Neutrophil (primary cell): ENCODE results near the gene SWT1.
"Not testable (repeated sequence)": the region's sequence is repeated elsewhere in the genome, so short reads cannot be mapped to it uniquely, and the experiment has no call there.

Source experiments
- H3K27ac ChIP-seq: fragments of 200-600 bp; sonication (generic); 2 replicates; pipeline ENCODE4 v1.5.1; 2016; ENCODE audit warnings: mild to moderate bottlenecking, moderate library complexity
- H3K27me3 ChIP-seq: fragments of 200-600 bp; sonication (generic); 2 replicates; pipeline ENCODE4 v1.6.0; 2016; ENCODE audit warnings: mild to moderate bottlenecking
- H3K36me3 ChIP-seq: fragments of 200-600 bp; sonication (generic); 2 replicates; pipeline ENCODE4 v1.5.1; 2017
- H3K4me1 ChIP-seq, 2 experiments: fragments of 200-600 bp in 1 of 2; sonication (generic) in 1 of 2; 1 replicate in 1 of 2; 2 replicates in 1 of 2; pipeline versions ENCODE4 v1.5.1 to v1.6.1; 2013 to 2016; ENCODE audit warnings: low read depth in 1 of 2, low read length in 1 of 2, mild to moderate bottlenecking in 1 of 2, moderate library complexity in 1 of 2; ENCODE audit not compliant: control insufficient read depth in 1 of 2, insufficient read depth in 1 of 2
- H3K4me3 ChIP-seq, 2 experiments: fragments of 200-600 bp in 1 of 2; sonication (generic) in 1 of 2; 1 replicate in 1 of 2; 2 replicates in 1 of 2; pipeline ENCODE4 v1.5.1; 2013 to 2016; ENCODE audit warnings: low read depth in 1 of 2, low read length in 1 of 2, mild to moderate bottlenecking in 1 of 2, moderate library complexity in 1 of 2
- H3K9me3 ChIP-seq: fragments of 200-600 bp; sonication (generic); 2 replicates; pipeline ENCODE4 v1.5.1; 2016
- CTCF ChIP-seq: fragments of 200-600 bp; sonication (generic); IDR thresholded peaks from 2 replicates; pipeline ENCODE4 v1.5.1; 2016; ENCODE audit warnings: antibody characterized with exemption

The SWT1 gene

DNA sequence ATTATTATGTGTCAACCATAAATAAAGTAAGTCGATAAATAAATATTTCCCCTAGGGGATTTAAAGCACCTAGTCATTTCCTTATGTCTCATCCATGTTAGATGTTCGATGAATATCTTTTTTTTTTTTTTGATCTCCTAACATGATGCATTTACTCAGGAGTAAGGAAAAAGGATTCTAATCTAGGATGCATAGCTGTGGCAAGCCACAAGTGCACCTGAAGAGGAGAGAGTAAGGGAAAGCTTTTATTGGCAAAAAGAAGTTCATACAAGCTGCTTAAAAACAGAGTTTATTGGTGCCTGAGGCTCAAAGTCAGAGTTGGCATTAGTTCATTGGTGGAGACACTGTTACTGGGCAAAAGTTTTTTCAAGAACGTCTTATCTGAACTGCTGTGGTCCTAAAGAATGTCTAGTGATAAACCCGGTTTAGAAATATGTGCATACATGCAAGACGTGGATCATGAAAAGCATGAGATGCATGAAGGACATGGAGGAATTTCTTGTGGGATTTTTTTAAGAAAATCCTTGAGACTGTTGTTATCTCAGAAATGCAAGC, 51.7 kb downstream of the SWT1 start:
- no peak for TF ChIP-seq CTCF
- Histone ChIP-seq H3K9me3 (no peaks in the 10 kb centered on the region), H3K4me1 (no peaks in the 10 kb centered on the region), H3K27me3 (no peaks in the 10 kb centered on the region), H3K4me3 (no peak overlapping the region), H3K27ac (no peak overlapping the region), H3K36me3 (no peaks in the 10 kb centered on the region)

DNA sequence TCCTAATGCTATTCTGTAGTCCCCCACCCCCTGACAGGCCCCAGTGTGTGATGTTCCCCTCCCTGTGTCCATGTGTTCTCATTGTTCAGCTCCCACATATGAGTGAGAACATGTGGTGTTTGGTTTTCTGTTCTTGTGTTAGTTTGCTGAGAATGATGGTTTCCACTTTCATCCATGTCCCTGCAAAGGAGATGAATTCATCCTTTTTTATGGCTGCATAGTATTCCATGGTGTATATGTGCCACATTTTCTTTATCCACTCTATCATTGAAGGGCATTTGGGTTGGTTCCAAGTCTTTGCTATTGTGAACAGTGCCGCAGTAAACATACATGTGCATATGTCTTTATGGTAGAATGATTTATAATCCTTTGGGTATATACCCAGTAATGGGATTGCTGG, 52.4 kb downstream of the SWT1 start:
- H3K4me3 ChIP-seq, H3K27ac ChIP-seq, H3K27me3 ChIP-seq, H3K9me3 ChIP-seq, H3K36me3 ChIP-seq, H3K4me1 ChIP-seq: not testable (repeated sequence)

DNA sequence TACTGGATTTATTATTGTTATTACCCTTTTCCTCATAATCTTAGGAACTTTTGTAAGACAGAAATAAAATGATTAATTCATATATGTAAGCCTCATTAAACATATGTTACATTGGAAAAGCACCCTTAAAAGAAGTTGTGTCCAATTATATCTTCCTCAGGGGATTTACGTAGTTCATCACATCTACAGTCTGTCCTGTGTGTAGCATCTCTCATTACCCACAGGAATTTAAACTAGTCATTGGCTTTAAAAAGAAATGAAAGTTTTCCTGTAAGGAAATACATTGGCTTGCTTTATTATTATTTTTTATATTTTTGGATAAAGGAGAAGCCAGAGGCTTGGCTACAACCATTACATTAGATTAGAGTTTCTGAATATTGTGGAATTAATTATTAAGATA, 56.1 kb downstream of the SWT1 start:
- Histone ChIP-seq H3K4me3 (no peak overlapping the region), H3K36me3 (no peaks in the 10 kb centered on the region), H3K27me3 (no peaks in the 10 kb centered on the region), H3K9me3 (no peaks in the 10 kb centered on the region), H3K4me1 (no peaks in the 10 kb centered on the region), H3K27ac (no peak overlapping the region)
- TF ChIP-seq CTCF, result no peak

DNA sequence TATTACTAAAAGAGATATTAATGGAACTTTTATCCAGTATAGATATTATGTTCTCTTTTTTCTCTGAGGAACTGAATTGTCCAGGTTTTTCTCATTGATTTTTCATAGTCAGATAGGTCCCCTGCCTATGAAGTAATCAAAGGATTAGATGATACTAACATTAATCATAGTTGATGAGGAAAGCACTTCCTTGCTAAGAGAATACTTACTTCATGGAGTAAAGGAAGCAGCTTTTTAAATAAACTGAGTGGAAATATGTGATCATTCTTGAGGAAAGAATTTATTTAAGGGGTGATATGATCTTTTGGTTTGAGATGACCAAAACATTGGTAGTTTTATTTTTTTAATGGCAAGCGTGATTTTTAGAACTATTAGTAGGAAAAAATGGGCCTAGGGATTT, 58.9 kb downstream of the SWT1 start:
- Histone ChIP-seq H3K27ac (no peak overlapping the region), H3K4me3 (no peak overlapping the region), H3K27me3 (no peaks in the 10 kb centered on the region), H3K4me1 (no peaks in the 10 kb centered on the region), H3K36me3 (no peaks in the 10 kb centered on the region), H3K9me3 (no peaks in the 10 kb centered on the region)
- no peak for TF ChIP-seq CTCF

GRCh38 chr1:185224132-185224531, 67.2 kb downstream of the SWT1 start:
- Histone ChIP-seq H3K4me3 (no peak overlapping the region), H3K27me3 (no peaks in the 10 kb centered on the region), H3K9me3 (no peaks in the 10 kb centered on the region), H3K36me3 (no peaks in the 10 kb centered on the region), H3K27ac (no peak overlapping the region), H3K4me1 (no peaks in the 10 kb centered on the region)
- no peak for TF ChIP-seq CTCF

GRCh38 chr1:185227161-185227560, 70.2 kb downstream of the SWT1 start:
- H3K4me1 ChIP-seq, result no peaks in the 10 kb centered on the region
- TF ChIP-seq CTCF, result no peak
- H3K27me3 ChIP-seq, result no peaks in the 10 kb centered on the region
- no peak overlapping the region for H3K4me3 ChIP-seq
- no peak overlapping the region for H3K27ac ChIP-seq
- no peaks in the 10 kb centered on the region for H3K36me3 ChIP-seq
- no peaks in the 10 kb centered on the region for H3K9me3 ChIP-seq
